IPS-11a (cell line): ENCODE measurements around the gene DPY19L1.
"Not testable (repeated sequence)": the region's sequence is repeated elsewhere in the genome, so short reads cannot be mapped to it uniquely, and the experiment has no call there.

Experiments
- H3K4me3 ChIP-seq: one replicate; pipeline ENCODE4 v1.5.1; 2013; ENCODE audit warnings: low read depth, low read length, control low read depth

DPY19L1 gene

GRCh38 chr7:35037211-35037525 lies at the start of gene DPY19L1:
Gene DPY19L1 (minus strand): TSS chr7:35037485. CDS start chr7:35037394, 91 bp downstream.
- H3K4me3 ChIP-seq = peak within 1 kb of the TSS; percentile 73

- not testable (repeated sequence) for H3K4me3 ChIP-seq
Observed at GRCh38 chr7:35079517-35079916, 42.2 kb upstream of the DPY19L1 start.

GRCh38 chr7:35074008-35074407 lies 36.7 kb upstream of the DPY19L1 start:
- not testable (repeated sequence) for H3K4me3 ChIP-seq

GRCh38 chr7:35072950-35073827 lies 35.9 kb upstream of the DPY19L1 start:
- H3K4me3 ChIP-seq = not testable (repeated sequence)

GRCh38 chr7:35069084-35069483 lies 31.8 kb upstream of the DPY19L1 start:
- H3K4me3 ChIP-seq = not testable (repeated sequence)

- not testable (repeated sequence) for H3K4me3 ChIP-seq
Observed at GRCh38 chr7:35065382-35065781, 28.1 kb upstream of the DPY19L1 start.

GRCh38 chr7:35058571-35058970 lies 21.3 kb upstream of the DPY19L1 start:
- H3K4me3 ChIP-seq = not testable (repeated sequence)

GRCh38 chr7:35057505-35058451 lies 20.5 kb upstream of the DPY19L1 start:
- not testable (repeated sequence) for H3K4me3 ChIP-seq

- H3K4me3 ChIP-seq = not testable (repeated sequence)
Observed at GRCh38 chr7:35055733-35056132, 18.4 kb upstream of the DPY19L1 start.

- not testable (repeated sequence) for H3K4me3 ChIP-seq
Observed at GRCh38 chr7:35053488-35054175, 16.3 kb upstream of the DPY19L1 start.

- H3K4me3 ChIP-seq = not testable (repeated sequence)
Observed at GRCh38 chr7:35048390-35048789, 11.1 kb upstream of the DPY19L1 start.

- H3K4me3 ChIP-seq = not testable (repeated sequence)
Observed at GRCh38 chr7:35047912-35048305, 10.6 kb upstream of the DPY19L1 start.

- not testable (repeated sequence) for H3K4me3 ChIP-seq
Observed at GRCh38 chr7:35047263-35047911, 10.1 kb upstream of the DPY19L1 start.

- not testable (repeated sequence) for H3K4me3 ChIP-seq
Observed at GRCh38 chr7:35043301-35043700, 6.0 kb upstream of the DPY19L1 start.

GRCh38 chr7:35040906-35041305 lies 3.6 kb upstream of the DPY19L1 start:
- H3K4me3 ChIP-seq = no peak overlapping the region

- no peak overlapping the region for H3K4me3 ChIP-seq
Observed at GRCh38 chr7:35039343-35039742, 2.1 kb upstream of the DPY19L1 start.

GRCh38 chr7:35038354-35038753 lies 1.1 kb upstream of the DPY19L1 start:
- H3K4me3 ChIP-seq = peak overlapping the region; percentile 49

GRCh38 chr7:35037526-35038341 lies 449 bp upstream of the DPY19L1 start:
- peak overlapping the region; percentile 49 for H3K4me3 ChIP-seq

- H3K4me3 ChIP-seq = peak overlapping the region; percentile 73
Observed at GRCh38 chr7:35036361-35037171, 719 bp downstream of the DPY19L1 start.
